GM21786 (cell line): ENCODE measurements around the gene ZNF587B.
A peak's percentile ranks its signal among the peaks of the same experiment; 100 is the strongest.
"Not testable (repeated sequence)": the region's sequence is repeated elsewhere in the genome, so short reads cannot be mapped to it uniquely, and the experiment has no call there.

Experiments used
- ATAC-seq: cut with Tn5 transposase; IDR thresholded peaks from one replicate; pipeline ENCODE4 v1.9.1; 2021; ENCODE audit not compliant: unreplicated experiment

The ZNF587B gene

DNA sequence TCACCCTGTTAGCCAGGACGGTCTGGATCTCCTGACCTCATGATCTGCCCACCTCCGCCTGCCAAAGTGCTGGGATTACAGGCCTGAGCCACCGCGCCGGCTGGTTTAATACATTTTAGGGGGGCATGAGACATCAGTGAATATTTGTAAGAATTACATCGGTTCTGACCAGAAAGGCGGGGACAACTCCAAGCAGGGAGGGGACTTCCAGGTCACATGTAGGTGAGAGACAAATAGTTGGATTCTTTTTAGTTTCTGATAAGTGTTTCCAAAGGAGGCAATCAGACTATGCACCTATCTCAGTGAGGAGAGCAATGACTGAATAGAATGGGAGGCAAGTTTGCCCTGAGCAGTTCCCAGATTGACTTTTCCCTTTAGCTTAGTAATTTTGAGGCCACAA lies 11.7 kb upstream of the ZNF587B start:
- no peak for ATAC-seq

DNA sequence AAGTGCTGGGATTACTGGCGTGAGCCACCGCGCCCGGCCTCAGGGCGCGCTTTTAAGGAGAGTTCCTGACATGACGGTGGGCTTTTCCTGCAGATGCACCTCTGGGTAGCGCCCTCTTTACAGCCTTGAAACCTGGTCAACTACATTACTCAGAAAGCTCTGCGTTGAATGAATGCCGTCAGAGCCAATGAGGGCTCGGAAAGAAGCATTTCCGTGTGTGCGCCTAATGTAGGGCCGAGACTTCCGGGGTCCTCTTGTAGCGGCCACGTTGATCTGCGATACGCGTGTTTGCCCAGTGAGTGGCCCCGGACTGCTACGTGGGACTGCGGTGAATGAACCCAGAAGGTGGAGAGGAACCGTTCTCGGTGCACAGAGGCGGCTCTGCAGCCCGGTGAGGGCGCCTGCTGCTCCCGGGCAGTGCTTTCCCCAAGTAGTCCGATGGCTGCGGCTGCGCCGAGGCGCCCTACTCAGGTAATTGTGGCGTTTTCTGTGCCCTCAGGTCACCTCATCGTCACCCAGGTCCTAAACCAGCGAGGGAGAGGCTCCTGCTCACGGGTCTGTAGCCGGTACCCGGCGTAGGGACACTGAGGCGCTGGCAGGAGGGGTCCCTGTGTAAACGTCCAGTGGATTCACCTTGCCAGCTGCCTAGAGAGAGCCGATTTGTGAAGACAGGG lies 10.5 kb upstream of the ZNF587B start:
- ATAC-seq = peak; percentile 85

DNA sequence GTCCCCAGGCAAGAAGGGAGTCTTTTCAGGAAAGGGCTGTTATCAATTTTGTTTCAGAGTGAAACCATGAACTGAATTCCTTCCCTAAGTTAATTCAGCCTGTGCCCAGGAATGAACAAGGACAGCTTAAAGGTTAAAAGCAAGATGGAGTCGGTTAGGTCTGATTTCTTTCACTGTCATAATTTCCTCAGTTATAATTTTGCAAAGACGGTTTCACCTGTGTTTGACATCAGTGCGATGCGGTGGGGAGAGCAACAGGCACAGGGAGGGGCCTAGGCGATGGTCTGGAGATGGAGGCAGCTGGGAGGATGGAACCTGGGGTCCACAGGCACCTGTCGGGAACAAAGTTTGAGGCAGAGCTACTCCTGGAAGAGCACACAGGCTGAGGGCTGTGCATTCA lies 9.5 kb upstream of the ZNF587B start:
- no peak for ATAC-seq

GRCh38 chr19:57821095-57821494 lies 9.0 kb upstream of the ZNF587B start:
- ATAC-seq = not testable (repeated sequence)

DNA sequence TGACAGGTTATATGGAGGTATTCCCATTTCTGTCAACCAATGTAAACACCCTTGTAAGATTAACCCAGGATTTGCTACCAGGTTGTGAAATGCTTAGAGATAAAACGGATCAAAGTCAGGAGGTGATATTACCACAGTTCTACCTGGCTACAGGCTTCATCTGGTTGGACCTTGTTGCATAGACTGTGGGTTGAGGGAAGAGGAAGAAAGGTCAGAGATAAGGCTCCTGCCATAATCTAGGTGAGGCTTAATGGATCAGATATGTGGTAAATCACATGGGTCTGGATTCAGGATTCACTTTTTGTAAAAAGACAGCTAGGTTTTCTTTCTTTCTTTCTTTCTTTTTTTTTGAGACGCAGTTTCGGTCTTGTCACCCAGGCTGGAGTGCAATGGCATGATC lies 8.6 kb upstream of the ZNF587B start:
- ATAC-seq = not testable (repeated sequence)

GRCh38 chr19:57823155-57823554 lies 6.9 kb upstream of the ZNF587B start:
- ATAC-seq = not testable (repeated sequence)

DNA sequence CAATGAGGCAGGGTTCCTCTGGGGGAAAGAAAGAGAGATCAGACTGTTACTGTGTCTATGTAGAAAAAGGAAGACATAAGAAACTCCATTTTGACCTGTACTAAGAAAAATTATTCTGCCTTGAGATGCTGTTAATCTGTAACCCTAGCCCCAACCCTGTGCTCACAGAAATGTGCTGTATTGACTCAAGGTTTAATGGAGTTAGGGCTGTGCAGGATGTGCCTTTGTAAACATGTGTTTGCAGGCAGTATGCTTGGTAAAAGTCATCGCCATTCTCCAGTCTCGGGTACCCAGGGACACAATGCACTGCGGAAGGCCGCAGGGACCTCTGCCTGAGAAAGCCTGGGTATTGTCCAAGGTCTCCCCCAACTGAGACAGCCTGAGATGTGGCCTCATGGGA lies 6.5 kb upstream of the ZNF587B start:
- not testable (repeated sequence) for ATAC-seq

GRCh38 chr19:57825511-57825910 lies 4.6 kb upstream of the ZNF587B start:
- ATAC-seq = no peak

GRCh38 chr19:57829316-57829715 lies 783 bp upstream of the ZNF587B start:
- ATAC-seq = no peak

- not testable (repeated sequence) for ATAC-seq
Observed at GRCh38 chr19:57836991-57837390, 6.9 kb downstream of the ZNF587B start.

DNA sequence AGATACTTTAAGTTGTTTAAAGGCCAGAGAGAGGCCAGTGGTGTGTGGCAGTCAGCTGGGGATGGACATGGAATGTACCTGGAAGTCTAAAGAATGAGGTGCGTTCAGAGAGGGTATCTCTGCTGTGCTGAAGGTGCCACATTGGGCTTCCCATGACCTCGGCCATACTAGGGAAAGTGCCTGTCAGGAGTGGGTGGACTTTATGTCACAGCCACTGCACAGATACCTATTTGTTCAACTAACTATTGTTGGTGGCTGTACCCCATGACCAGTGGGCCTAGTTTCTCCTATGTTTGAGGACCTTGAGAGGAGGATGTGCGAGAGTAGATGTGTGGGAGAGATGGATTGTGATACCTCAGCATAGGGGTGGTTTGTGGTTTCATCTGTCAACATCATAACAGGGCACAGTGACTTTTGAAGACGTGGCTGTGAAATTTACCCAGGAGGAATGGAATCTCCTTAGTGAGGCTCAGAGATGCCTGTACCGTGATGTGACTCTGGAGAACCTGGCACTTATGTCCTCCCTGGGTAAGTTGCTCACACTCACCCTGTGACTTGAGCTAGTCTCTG lies 8.6 kb downstream of the ZNF587B start:
- not testable (repeated sequence) for ATAC-seq

DNA sequence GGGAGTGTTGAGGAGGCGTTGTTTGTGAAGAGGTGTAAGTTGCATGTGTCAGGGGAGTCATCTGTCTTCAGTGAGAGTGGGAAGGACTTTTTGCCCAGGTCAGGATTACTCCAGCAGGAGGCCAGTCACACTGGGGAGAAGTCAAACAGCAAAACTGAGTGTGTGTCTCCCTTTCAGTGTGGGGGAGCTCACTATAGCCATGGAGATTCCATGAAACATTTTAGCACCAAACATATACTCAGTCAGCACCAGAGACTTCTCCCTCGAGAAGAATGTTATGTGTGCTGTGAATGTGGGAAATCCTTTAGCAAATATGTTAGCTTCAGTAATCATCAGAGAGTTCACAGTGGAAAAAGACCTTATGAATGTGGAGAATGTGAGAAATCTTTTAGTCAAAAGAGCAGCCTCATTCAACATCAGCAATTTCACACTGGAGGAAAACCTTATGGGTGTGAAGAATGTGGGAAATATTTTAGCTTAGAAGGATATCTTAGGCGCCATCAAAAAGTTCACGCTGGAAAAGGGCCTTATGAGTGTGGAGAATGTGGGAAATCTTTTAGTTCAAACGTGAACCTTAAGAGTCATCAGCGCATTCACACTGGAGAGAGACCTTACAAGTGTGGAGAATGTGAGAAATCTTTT lies 11.1 kb downstream of the ZNF587B start:
- ATAC-seq = no peak

GRCh38 chr19:57847164-57847563 lies 17.1 kb downstream of the ZNF587B start:
- ATAC-seq = not testable (repeated sequence)

- ATAC-seq = not testable (repeated sequence)
Observed at GRCh38 chr19:57849162-57849665, 19.1 kb downstream of the ZNF587B start.

DNA sequence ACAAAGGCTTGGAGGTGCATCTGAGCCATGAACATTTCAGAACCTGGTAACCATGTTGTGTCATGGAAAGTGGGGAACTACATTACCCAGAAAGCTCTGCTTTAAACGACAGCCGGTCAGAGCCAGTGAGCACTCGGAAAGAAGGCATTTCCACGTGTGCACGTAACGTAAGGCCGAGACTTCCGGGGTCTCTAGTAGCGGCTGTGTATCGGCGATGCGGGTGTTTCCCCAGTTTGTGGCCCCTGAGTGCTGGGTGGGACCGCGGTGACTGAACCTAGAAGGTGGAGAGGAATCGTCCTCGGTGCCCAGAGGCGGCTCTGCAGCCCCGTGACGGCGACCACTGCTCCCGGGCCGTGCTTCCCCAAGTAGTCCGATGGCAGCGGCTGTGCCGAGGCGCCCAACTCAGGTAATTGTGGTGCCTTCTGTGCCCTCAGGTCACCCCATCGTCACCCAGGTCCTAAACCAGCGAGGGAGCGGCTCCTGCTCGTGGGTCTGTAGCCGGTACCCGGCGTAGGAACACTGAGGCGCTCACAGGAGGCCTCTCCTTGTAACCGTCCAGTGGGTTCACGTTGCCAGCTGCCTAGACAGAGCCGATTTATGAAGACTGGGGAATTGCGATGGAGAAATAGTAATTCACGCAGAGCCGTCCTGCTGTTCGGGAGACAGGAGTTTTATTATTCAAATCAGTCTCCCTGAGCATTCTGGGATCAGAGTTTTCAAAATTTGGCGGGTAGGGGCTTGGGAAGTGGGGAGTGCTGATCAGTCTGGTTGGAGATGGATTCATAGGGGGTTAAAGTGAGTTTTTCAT lies 19.8 kb downstream of the ZNF587B start, which contains the start of gene ZNF587:
TSS of gene ZNF587 (plus strand) at position 194 of the 808 bp plus-strand sequence. CDS start at position 374, 180 bp downstream.
- peak; percentile 97 for ATAC-seq

DNA sequence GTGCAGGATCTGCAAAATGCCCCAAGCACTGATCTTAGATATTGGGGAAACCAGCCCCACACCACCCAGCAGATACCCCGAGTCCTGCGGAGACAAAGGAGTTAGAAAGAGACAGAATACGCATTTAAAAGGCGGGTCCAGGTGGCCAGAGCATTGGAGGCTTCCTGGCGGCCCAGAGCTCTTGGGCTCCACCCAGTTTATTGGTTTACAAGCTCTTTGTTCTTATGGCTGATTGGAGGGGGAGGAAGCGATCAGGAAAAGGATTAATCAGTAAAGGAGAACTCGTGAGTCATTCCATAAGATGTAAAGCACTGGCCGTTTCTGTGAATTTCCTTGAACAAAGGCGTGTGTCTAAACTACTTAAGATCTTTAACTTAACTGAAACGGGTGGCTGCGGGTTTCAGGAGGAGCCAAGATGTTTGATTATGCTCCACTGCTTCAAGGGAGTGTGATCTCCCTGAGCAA lies 20.5 kb downstream of the ZNF587B start:
- ATAC-seq = no peak

DNA sequence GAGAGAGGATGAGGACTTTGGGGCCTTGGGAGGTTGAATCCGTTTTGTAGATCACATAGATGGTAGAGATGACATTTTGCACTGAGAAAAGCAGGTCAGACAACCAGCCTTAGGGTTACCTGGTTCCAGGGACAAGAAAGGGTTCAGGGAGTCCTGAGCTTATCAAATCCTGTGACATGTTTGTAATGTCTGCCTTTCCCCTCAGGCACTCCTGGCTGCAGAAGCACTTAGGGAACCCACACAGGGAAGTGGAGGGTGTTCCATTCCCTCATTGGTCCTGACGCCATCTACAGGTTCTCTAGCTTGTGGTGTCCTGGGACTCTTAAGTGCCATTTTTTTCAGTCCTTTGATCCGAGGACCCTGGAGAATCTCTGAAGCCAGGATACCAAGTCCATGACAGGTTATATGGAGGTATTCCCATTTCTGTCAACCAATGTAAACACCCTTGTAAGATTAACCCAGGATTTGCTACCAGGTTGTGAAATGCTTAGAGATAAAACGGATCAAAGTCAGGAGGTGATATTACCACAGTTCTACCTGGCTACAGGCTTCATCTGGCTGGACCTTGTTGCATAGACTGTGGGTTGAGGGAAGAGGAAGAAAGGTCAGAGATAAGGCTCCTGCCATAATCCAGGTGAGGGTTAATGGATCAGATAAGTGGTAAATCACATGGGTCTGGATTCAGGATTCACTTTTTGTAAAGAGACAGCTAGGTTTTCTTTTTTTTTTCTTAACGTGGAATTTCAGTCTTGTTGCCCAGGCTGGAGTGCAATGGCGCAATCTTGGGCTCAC lies 21.9 kb downstream of the ZNF587B start:
- ATAC-seq = not testable (repeated sequence)

DNA sequence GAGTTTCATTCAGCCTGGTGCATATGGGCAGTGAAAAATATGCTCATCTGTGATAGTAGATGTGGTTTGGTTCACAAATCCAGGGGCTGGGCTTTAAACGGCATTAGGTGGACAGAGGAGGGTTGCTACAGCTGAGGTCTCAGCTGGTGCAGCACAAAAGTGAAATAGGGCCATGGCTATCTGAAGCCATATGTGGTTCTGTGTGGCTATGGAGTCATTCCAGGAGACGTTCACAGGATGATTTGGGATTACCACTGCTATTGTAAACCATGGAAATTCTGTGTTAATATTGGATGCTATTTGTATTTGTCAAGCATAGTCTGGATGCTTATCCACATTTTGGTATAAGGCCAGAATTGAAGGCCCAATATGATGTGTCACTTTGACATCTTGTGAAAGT lies 24.0 kb downstream of the ZNF587B start:
- not testable (repeated sequence) for ATAC-seq

DNA sequence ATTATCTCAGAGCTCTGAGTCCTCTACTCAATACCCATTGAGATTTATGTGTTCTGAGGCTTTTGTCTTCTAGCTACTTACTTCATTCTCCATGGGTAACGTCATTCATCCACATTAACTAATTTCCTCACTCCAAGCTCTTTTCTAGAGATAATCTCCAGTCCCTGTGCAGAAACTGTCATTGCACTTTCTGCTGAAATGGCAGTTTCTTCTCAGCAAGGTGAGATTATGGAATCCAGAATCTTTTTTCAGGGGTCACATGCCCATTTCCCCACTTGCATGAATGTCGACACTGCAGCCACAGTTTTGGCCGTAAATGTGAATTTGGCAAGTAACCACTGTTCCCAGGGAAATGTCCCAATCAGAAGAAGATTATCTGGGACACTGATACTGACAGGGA lies 32.3 kb downstream of the ZNF587B start:
- not testable (repeated sequence) for ATAC-seq

DNA sequence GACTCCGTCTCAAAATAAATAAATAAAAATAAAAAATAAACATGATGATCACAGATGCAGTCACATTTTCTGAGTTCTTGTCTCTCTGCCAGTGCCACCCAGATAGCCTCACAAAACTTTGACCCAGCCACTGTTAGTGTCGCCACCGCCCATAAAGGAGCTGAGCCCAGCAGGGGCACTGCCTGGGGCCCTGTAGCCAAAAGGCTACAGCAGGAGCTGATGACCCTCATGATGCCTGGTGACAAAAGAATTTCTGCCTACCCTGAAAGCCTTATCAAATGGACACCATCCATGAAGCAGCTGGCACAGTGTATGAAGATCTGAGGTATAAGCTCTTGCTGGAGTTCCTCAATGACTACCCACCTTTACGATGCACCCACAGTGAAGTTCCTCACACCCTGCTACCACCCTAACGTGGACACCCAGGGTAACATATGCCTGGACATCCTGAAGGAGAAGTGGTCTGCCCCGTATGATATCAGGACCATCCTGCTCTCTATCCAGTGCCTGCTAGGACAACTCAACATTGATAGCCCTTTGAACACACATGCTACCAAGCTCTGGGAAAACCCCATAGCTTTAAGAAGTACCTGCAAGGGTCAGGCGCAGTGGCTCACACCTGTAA lies 37.9 kb downstream of the ZNF587B start:
- no peak for ATAC-seq
